Measurements from ENCODE around the gene CSF2.

Gene CSF2

GRCh38 chr5:132095424-132095972 lies 21.9 kb downstream of the CSF2 start:
- H3K27me3 ChIP-seq (ENCODE audit: insufficient read depth, low read length, poor library complexity, severe bottlenecking), result no peaks in the 10 kb centered on the region
- no peaks in the 10 kb centered on the region for H4K20me1 ChIP-seq (ENCODE audit: insufficient read depth, low read length, poor library complexity, severe bottlenecking)
- H2AFZ ChIP-seq (ENCODE audit: low read length), result no peak overlapping the region
- H3K4me1 ChIP-seq (ENCODE audit: insufficient read depth, low read length, poor library complexity, severe bottlenecking), result peaks cover 52% of the 10 kb centered on the region
- no peaks in the 10 kb centered on the region for H3F3A ChIP-seq (ENCODE audit: low read depth)
- TF ChIP-seq CTCF (conservative IDR thresholded peaks at IDR 0.05; ENCODE audit: low read length), result 0 out of 2 replicates have a peak, but pooled peaks have one; percentile 9
- no peak for TF ChIP-seq EZH2phosphoT487 (IDR thresholded peaks at IDR 0.05; ENCODE audit: borderline replicate concordance)
- no peaks in the 10 kb centered on the region for H3K79me2 ChIP-seq (ENCODE audit: insufficient read depth, low read length)
- peak overlapping the region; percentile 68 for H3K4me2 ChIP-seq (ENCODE audit: low read depth, low read length, poor library complexity, severe bottlenecking)
- H3K4me3 ChIP-seq (ENCODE audit: low read length, poor library complexity, severe bottlenecking), result peak overlapping the region; percentile 34
- peak overlapping the region; percentile 20 for H3K9ac ChIP-seq (ENCODE audit: low read depth, low read length, poor library complexity, severe bottlenecking)
- H3K9me2 ChIP-seq (replicated peaks; ENCODE audit: low read depth, low read length), result no peaks in the 10 kb centered on the region
- no peaks in the 10 kb centered on the region for H3K9me3 ChIP-seq (ENCODE audit: insufficient read depth, low read depth, low read length)
- H3K36me3 ChIP-seq (ENCODE audit: insufficient read depth, low read length), result no peaks in the 10 kb centered on the region

GRCh38 chr5:132096904-132097303 lies 23.3 kb downstream of the CSF2 start:
- no peaks in the 10 kb centered on the region for H3F3A ChIP-seq (ENCODE audit: low read depth)
- H3K9me3 ChIP-seq (ENCODE audit: insufficient read depth, low read depth, low read length), result no peaks in the 10 kb centered on the region
- no peaks in the 10 kb centered on the region for H3K36me3 ChIP-seq (ENCODE audit: insufficient read depth, low read length)
- H3K4me2 ChIP-seq (ENCODE audit: low read depth, low read length, poor library complexity, severe bottlenecking), result no peak overlapping the region
- no peak overlapping the region for H3K4me3 ChIP-seq (ENCODE audit: low read length, poor library complexity, severe bottlenecking)
- TF ChIP-seq EZH2phosphoT487 (IDR thresholded peaks at IDR 0.05; ENCODE audit: borderline replicate concordance) (no peak), CTCF (conservative IDR thresholded peaks at IDR 0.05; ENCODE audit: low read length) (no peak)
- no peaks in the 10 kb centered on the region for H3K9me2 ChIP-seq (replicated peaks; ENCODE audit: low read depth, low read length)
- H3K4me1 ChIP-seq (ENCODE audit: insufficient read depth, low read length, poor library complexity, severe bottlenecking), result peaks cover 62% of the 10 kb centered on the region
- no peaks in the 10 kb centered on the region for H3K27me3 ChIP-seq (ENCODE audit: insufficient read depth, low read length, poor library complexity, severe bottlenecking)
- H3K9ac ChIP-seq (ENCODE audit: low read depth, low read length, poor library complexity, severe bottlenecking), result no peak overlapping the region
- no peaks in the 10 kb centered on the region for H3K79me2 ChIP-seq (ENCODE audit: insufficient read depth, low read length)
- H2AFZ ChIP-seq (ENCODE audit: low read length), result no peak overlapping the region
- no peaks in the 10 kb centered on the region for H4K20me1 ChIP-seq (ENCODE audit: insufficient read depth, low read length, poor library complexity, severe bottlenecking)

GRCh38 chr5:132098151-132098594 lies 24.6 kb downstream of the CSF2 start:
- TF ChIP-seq CTCF (conservative IDR thresholded peaks at IDR 0.05; ENCODE audit: low read length) (no peak), EZH2phosphoT487 (IDR thresholded peaks at IDR 0.05; ENCODE audit: borderline replicate concordance) (no peak)
- Histone ChIP-seq H3K4me1 (ENCODE audit: insufficient read depth, low read length, poor library complexity, severe bottlenecking) (peaks cover 74% of the 10 kb centered on the region), H2AFZ (ENCODE audit: low read length) (no peak overlapping the region), H3K9me3 (ENCODE audit: insufficient read depth, low read depth, low read length) (no peaks in the 10 kb centered on the region), H3K36me3 (ENCODE audit: insufficient read depth, low read length) (no peaks in the 10 kb centered on the region), H3K4me3 (ENCODE audit: low read length, poor library complexity, severe bottlenecking) (no peak overlapping the region), H3K79me2 (ENCODE audit: insufficient read depth, low read length) (no peaks in the 10 kb centered on the region), H3K4me2 (ENCODE audit: low read depth, low read length, poor library complexity, severe bottlenecking) (no peak overlapping the region), H3K27me3 (ENCODE audit: insufficient read depth, low read length, poor library complexity, severe bottlenecking) (no peaks in the 10 kb centered on the region), H3K9me2 (replicated peaks; ENCODE audit: low read depth, low read length) (no peaks in the 10 kb centered on the region), H3F3A (ENCODE audit: low read depth) (no peaks in the 10 kb centered on the region), H4K20me1 (ENCODE audit: insufficient read depth, low read length, poor library complexity, severe bottlenecking) (no peaks in the 10 kb centered on the region), H3K9ac (ENCODE audit: low read depth, low read length, poor library complexity, severe bottlenecking) (no peak overlapping the region)
